HepG2 (cell line): ENCODE data around the gene CD3D. TPM values are rescaled to one million over a fixed set of nuclear protein-coding genes. Genes with fewer than 3 reads are reported as not detected.
A peak's percentile ranks its signal among the peaks of the same experiment; 100 is the strongest.

Source experiments
- ATAC-seq: fragments of 200-7000 bp; cut with Tn5 transposase; 3 replicates; pipeline ENCODE4 v1.9.1; 2020; ENCODE audit warnings: mild to moderate bottlenecking, moderate library complexity
- BruUV-seq: library from RNA; stranded (reverse); fragments of 400-500 nt; replicated peaks from 2 replicates; lab custom pipeline; 2021; lab: Mats Ljungman, UMichigan
- CTCF ChIA-PET: fragments of 300-600 bp; formaldehyde crosslinking; extraction: SDS; loops from one replicate; lab custom pipeline; 2021; ENCODE audit warnings: low total read pairs, inconsistent platforms, low intra/inter-chr PET ratio; lab: Yijun Ruan, JAX
- POLR2A ChIA-PET: fragments of 350-600 bp; sonication (Branson Sonifier 250); formaldehyde crosslinking; loops from one replicate; lab custom pipeline; 2020; ENCODE audit warnings: antibody characterized with exemption, inconsistent platforms; lab: Yijun Ruan, JAX
- DNase-seq: peaks from one replicate; pipeline ENCODE4 v3.0.0-alpha.2; 2015; ENCODE audit warnings: low spot score
- FAIRE-seq: peaks from 3 replicates; lab custom pipeline; 2011; peaks lifted over from hg19 to GRCh38; lab: Jason Lieb, UNC
- H2AFZ ChIP-seq: one replicate; pipeline ENCODE4 v1.6.1; 2011; ENCODE audit warnings: low read length, inconsistent platforms
- H3K27ac ChIP-seq: fragments of 300-600 bp; 3 replicates; pipeline ENCODE4 v1.8.0; 2011; ENCODE audit warnings: mixed run types, mild to moderate bottlenecking, mixed read lengths, low read length, inconsistent platforms; ENCODE audit not compliant: insufficient read depth; ENCODE audit errors: extremely low read length
- H3K27me3 ChIP-seq, 2 experiments: fragments of 200-600 bp in 1 of 2; 2 replicates in 1 of 2; 3 replicates in 1 of 2; pipeline versions ENCODE4 v1.6.0 to v1.8.0; 2011; ENCODE audit warnings: low read length in 2 of 2, mild to moderate bottlenecking in 2 of 2, moderate library complexity in 2 of 2, inconsistent platforms in 1 of 2; ENCODE audit not compliant: insufficient read depth in 2 of 2, control insufficient read depth in 1 of 2
- H3K36me3 ChIP-seq, 2 experiments: fragments of 200-600 bp in 1 of 2; replicated peaks in 1 of 2; 2 replicates in 1 of 2; 3 replicates in 1 of 2; pipeline versions ENCODE4 v1.5.1 to v1.8.0; 2011; ENCODE audit warnings: low read length in 2 of 2, inconsistent platforms in 1 of 2; ENCODE audit not compliant: insufficient read depth in 2 of 2, control insufficient read depth in 1 of 2
- H3K4me1 ChIP-seq: 2 replicates; pipeline ENCODE4 v1.5.1; 2012; ENCODE audit warnings: low read length, inconsistent platforms; ENCODE audit not compliant: insufficient read depth
- H3K4me2 ChIP-seq: 2 replicates; pipeline ENCODE4 v1.6.0; 2011; ENCODE audit warnings: low read depth, low read length, inconsistent platforms
- H3K4me3 ChIP-seq, 3 experiments: fragments of 200-600 bp in 1 of 3; sonication (generic), shearing (Covaris generic) in 1 of 3; replicated peaks in 1 of 3; 2 replicates each; pipeline ENCODE4 v1.5.1; 2011 to 2016; ENCODE audit warnings: low read length in 3 of 3, inconsistent platforms in 2 of 3, low read depth in 2 of 3, mild to moderate bottlenecking in 2 of 3, control low read depth in 1 of 3, mixed read lengths in 1 of 3; ENCODE audit not compliant: insufficient read depth in 1 of 3
- H3K79me2 ChIP-seq: one replicate; pipeline ENCODE4 v1.6.1; 2011; ENCODE audit warnings: low read length, inconsistent platforms; ENCODE audit not compliant: insufficient read depth
- H3K9ac ChIP-seq: 2 replicates; pipeline ENCODE4 v1.6.0; 2011; ENCODE audit warnings: mild to moderate bottlenecking, low read depth, low read length, inconsistent platforms; ENCODE audit not compliant: insufficient read depth
- H3K9me3 ChIP-seq: 2 replicates; pipeline ENCODE4 v1.5.1; 2012; ENCODE audit warnings: mild to moderate bottlenecking, low read length
- H4K20me1 ChIP-seq: 2 replicates; pipeline ENCODE4 v1.6.0; 2011; ENCODE audit warnings: inconsistent platforms, mild to moderate bottlenecking, low read length, moderate library complexity; ENCODE audit not compliant: insufficient read depth
- CENPT ChIP-seq: sonication (generic); formaldehyde crosslinking; IDR thresholded peaks from 2 replicates; pipeline ENCODE4 v1.8.0; 2022; ENCODE audit warnings: low read depth, mild to moderate bottlenecking, moderate library complexity, missing genetic modification reagents
- CTCF ChIP-seq: sonication (generic); formaldehyde crosslinking; IDR thresholded peaks from 2 replicates; pipeline ENCODE4 v1.5.0; 2020; ENCODE audit warnings: mild to moderate bottlenecking, missing genetic modification reagents, moderate library complexity
- GFI1 ChIP-seq: sonication (generic); formaldehyde crosslinking; IDR thresholded peaks from 2 replicates; pipeline ENCODE4 v1.5.0; 2020; ENCODE audit warnings: missing genetic modification reagents, mild to moderate bottlenecking, borderline replicate concordance
- KDM5B ChIP-seq: sonication (generic); formaldehyde crosslinking; IDR thresholded peaks from 2 replicates; pipeline ENCODE4 v1.4.0; 2020; ENCODE audit warnings: missing genetic modification reagents, mild to moderate bottlenecking, borderline replicate concordance
- SMC3 ChIP-seq: IDR thresholded peaks from 2 replicates; pipeline ENCODE4 v1.6.1; 2011; ENCODE audit warnings: low read length, improper control_type of control experiment
- STAG1 ChIP-seq: sonication (generic); formaldehyde crosslinking; IDR thresholded peaks from 2 replicates; pipeline ENCODE4 v1.4.0; 2020; ENCODE audit warnings: missing genetic modification reagents
- STAT5B ChIP-seq: sonication (generic); formaldehyde crosslinking; IDR thresholded peaks from 2 replicates; pipeline ENCODE4 v1.4.0; 2020; ENCODE audit warnings: missing genetic modification reagents
- TFE3 ChIP-seq: IDR thresholded peaks from 2 replicates; pipeline ENCODE4 v1.6.1; 2016
- THAP7 ChIP-seq: sonication (generic); formaldehyde crosslinking; IDR thresholded peaks from 2 replicates; pipeline ENCODE4 v1.8.1; 2023; ENCODE audit warnings: mild to moderate bottlenecking, missing genetic modification reagents
- TP53 ChIP-seq: sonication (generic); formaldehyde crosslinking; conservative IDR thresholded peaks from 2 replicates; pipeline ENCODE4 v1.4.0; 2020; ENCODE audit warnings: missing genetic modification reagents
- U2AF1 ChIP-seq: fragments of 200-400 bp; formaldehyde crosslinking; optimal IDR thresholded peaks from 2 replicates; pipeline ENCODE3; 2017; ENCODE audit warnings: mild to moderate bottlenecking, low read depth, low read length
- ZNF362 ChIP-seq: sonication (generic); formaldehyde crosslinking; IDR thresholded peaks from 2 replicates; pipeline ENCODE4 v1.4.0; 2020; ENCODE audit warnings: missing genetic modification reagents, mild to moderate bottlenecking, borderline replicate concordance
- ZNF607 ChIP-seq: sonication (generic); formaldehyde crosslinking; IDR thresholded peaks from 2 replicates; pipeline ENCODE4 v1.5.1; 2020; ENCODE audit warnings: missing genetic modification reagents, mild to moderate bottlenecking, borderline replicate concordance
- ZNF784 ChIP-seq: sonication (generic); formaldehyde crosslinking; IDR thresholded peaks from 2 replicates; pipeline ENCODE4 v1.5.1; 2020; ENCODE audit warnings: missing genetic modification reagents, mild to moderate bottlenecking, borderline replicate concordance
- WGBS: methylation state at CpG from one replicate; pipeline ENCODE4 v1.1.6; 2017; ENCODE audit warnings: low lambda C conversion rate; 5-methylcytosine and 5-hydroxymethylcytosine counted together
- in situ Hi-C: cut with HindIII; loops from 2 replicates; pipeline ENCODE4 v1.10.0; 2017; ENCODE audit warnings: low pct_unique_long_range_greater_than_20kb; ENCODE audit not compliant: extremely low pct_ligation_motif_present
- intact Hi-C: fragments of 100-400 bp; cut with micrococcal nuclease; formaldehyde crosslinking; loops from one replicate; pipeline ENCODE4 v1.10.0; 2022; ENCODE audit not compliant: unreplicated experiment
- polyA plus RNA-seq, 8 experiments: library from polyadenylated mRNA; depleted of rRNA in 3 of 8; stranded (reverse) in 7 of 8; unstranded in 1 of 8; fragments of >200 nt; fragmentation: Illumina TruSeq in 4 of 8; extraction: Trizol in 4 of 8; gene quantifications; 2 replicates each; pipeline versions ENCODE4 v1.2.1 to v1.2.3, GENCODE V29; 2011 to 2016; ENCODE audit warnings: low read depth in 4 of 8, missing spikeins in 1 of 8, mixed read lengths in 1 of 8; ENCODE audit not compliant: insufficient read depth in 1 of 8
- total RNA-seq, 5 experiments: library from RNA; depleted of rRNA; stranded (reverse); fragments of >200 nt; fragmentation: Illumina TruSeq; extraction: Trizol; gene quantifications; 2 replicates each; pipeline ENCODE4 v1.2.3, GENCODE V29; 2016; ENCODE audit warnings: low read depth in 1 of 5

The CD3D gene
- total and polyA plus RNA-seq, 2 of the 13 experiments (the other 11 are each of a cell fraction or from before 2014, with no cell fraction given) = 0.66 to 6.6 TPM

- intact Hi-C loops = loop anchor here (1.0 kb wide), 1 partner anchor 58 kb away; no protein-coding TSS in a partner anchor
- H3K27ac ChIP-seq = no peak overlapping the region
- no peak overlapping the region for H2AFZ ChIP-seq
- DNase-seq (no peak), ATAC-seq (no peak), FAIRE-seq (no peak)
- TF ChIP-seq ZNF784 (CRISPR knock-in tag) (no peak), TFE3 (CRISPR knock-in tag) (no peak), CENPT (CRISPR knock-in tag) (no peak), SMC3 (0 out of 2 replicates have a peak, but pooled peaks have one; percentile 41), ZNF607 (CRISPR knock-in tag) (no peak), GFI1 (CRISPR knock-in tag) (no peak), CTCF (CRISPR knock-in tag) (peak; percentile 19), STAT5B (CRISPR knock-in tag) (no peak), U2AF1 (no peak), STAG1 (peak; percentile 32; the same call in 1 of the 2 replicates), THAP7 (CRISPR knock-in tag) (no peak), KDM5B (CRISPR knock-in tag) (no peak), ZNF362 (CRISPR knock-in tag) (peak; percentile 52; the same call in 1 of the 2 replicates), TP53 (CRISPR knock-in tag) (no peak)
- under 1% methylated on average over 6 of the region's 6 CpGs for WGBS
- H3K9ac ChIP-seq = no peak overlapping the region
- no TSS peak for BruUV-seq
- H3K79me2 ChIP-seq = no peaks in the 10 kb centered on the region
- H3K4me1 ChIP-seq = no peaks in the 10 kb centered on the region
- ChIA-PET POLR2A (no interaction called here), CTCF (interaction anchor here (1.1 to 2.3 kb wide), 5 partner anchors 57 to 208 kb away, joined by 3 to 16 read pairs (median 7); no protein-coding TSS in a partner anchor)
- no peak overlapping the region for H3K4me3 ChIP-seq
- no peaks in the 10 kb centered on the region for H3K36me3 ChIP-seq
- in situ Hi-C loops = loop anchor here (5.0 to 10.0 kb wide), 3 partner anchors 41 to 206 kb away; no protein-coding TSS in a partner anchor
- no peaks in the 10 kb centered on the region for H4K20me1 ChIP-seq
- no peaks in the 10 kb centered on the region for H3K9me3 ChIP-seq
- no peak overlapping the region for H3K4me2 ChIP-seq
- H3K27me3 ChIP-seq = peaks cover 1 to 22% of the 10 kb centered on the region in 2 experiments; a peak in 3 of 5 replicates
Observed at GRCh38 chr11:118353084-118353710, 10.7 kb upstream of the CD3D start.
